Heart left ventricle (tissue), 13 donors: ENCODE data around the gene UBE2E2.

Experiments used
- CTCF ChIP-seq, 12 donors: fragments of 200-600 bp; sonication (generic) in 4 of 12; IDR thresholded peaks; one replicate each; pipeline versions ENCODE4 v1.5.0 to v1.8.0; 2018 to 2022; ENCODE audit warnings: antibody characterized with exemption in 12 of 12, mild to moderate bottlenecking in 5 of 12
- POLR2A ChIP-seq, 2 donors: fragments of 450-650 bp; IDR thresholded peaks; one replicate each; pipeline ENCODE4 v1.6.1; 2017; ENCODE audit warnings: antibody characterized with exemption in 2 of 2, mild to moderate bottlenecking in 2 of 2, moderate library complexity in 2 of 2
- donor health status: ischemic (EF 13 %, LVEDD 7.1; RV severe dilation, severe dysfunction).
- donor health status: DM: no; HTN: yes; CAD: no.
- donor health status: DM: no; HTN: no; CAD: no.
- donor health status: ischemic (EF 25% LVEDD 6.9; RV normal size, moderate dysfunction).
- donor health status: ischemic (EF 25% LVEDD 5.7; RV mildly dilated, moderate dysfunction).
- donor health status: ischemic (EF 35%, LVEDD 5.7; RV mildly dilated, moderate dysfunction).
- donor health status: nonischemic (EF 11% LVEDD 7.7; RV severe dilation, severe dysfunction).
- donor health status: DM: yes; HTN: yes; CAD: no.
- donor health status: PGD.
- donor health status: ischemic (EF 29% LVEDD 5.4; RV normal size, mild dysfunction).
- donor health status: nonischemic (EF 23%, LVEDD 6.1; RV moderate dilation, normal function).

GRCh38 chr3:23633261-23633960 lies 430.3 kb downstream of the UBE2E2 start:
- no peak for TF ChIP-seq CTCF (IDR thresholded peaks at IDR 0.05)
- TF ChIP-seq POLR2A (IDR thresholded peaks at IDR 0.05), result no peak
